Mucosa of descending colon (tissue), 3 donors: ENCODE measurements around the gene SERTAD1. TPM values are rescaled to one million over a fixed set of nuclear protein-coding genes. Genes with fewer than 3 reads are reported as not detected.
"Not testable (repeated sequence)": the region's sequence is repeated elsewhere in the genome, so short reads cannot be mapped to it uniquely, and the experiment has no call there.

Experiments
- ATAC-seq: fragments of 200-7000 bp; cut with Tn5 transposase; one replicate; pipeline ENCODE4 v1.9.1; 2020; ENCODE audit warnings: mild to moderate bottlenecking, moderate library complexity
- DNase-seq, 3 donors: peaks; one replicate each; pipeline ENCODE4 v3.0.0-alpha.2; 2020
- H3K36me3 ChIP-seq: fragments of 200-600 bp; one replicate; pipeline ENCODE4 v1.8.0; 2021; ENCODE audit warnings: low read depth, mild to moderate bottlenecking
- H3K4me1 ChIP-seq: fragments of 200-600 bp; one replicate; pipeline ENCODE4 v1.8.0; 2021; ENCODE audit warnings: low read depth, mild to moderate bottlenecking
- H3K4me3 ChIP-seq: fragments of 200-600 bp; one replicate; pipeline ENCODE4 v1.8.0; 2021; ENCODE audit warnings: mild to moderate bottlenecking
- H3K9me3 ChIP-seq: fragments of 200-600 bp; one replicate; pipeline ENCODE4 v1.8.0; 2021; ENCODE audit warnings: mild to moderate bottlenecking
- CTCF ChIP-seq: fragments of 200-600 bp; IDR thresholded peaks from one replicate; pipeline ENCODE4 v1.8.0; 2022; ENCODE audit warnings: antibody characterized with exemption, mild to moderate bottlenecking
- intact Hi-C, 2 donors: fragments of 100-400 bp; cut with DNase I in 1 of 2; cut with micrococcal nuclease in 1 of 2; formaldehyde crosslinking; loops; one replicate each; pipeline versions ENCODE4 v1.11.0 to v1.11.1; 2022; cut with DNase I, micrococcal nuclease
- total RNA-seq, 3 donors: library from RNA; stranded (reverse); fragmentation: NEBNext Ultra II Directional in 2 of 3; extraction: Animal tissue kit (Norgen Biotek cat#: 25700) in 2 of 3; gene quantifications; one replicate each; pipeline versions ENCODE4 v1.2.1 to v1.2.4, GENCODE V29; 2021 to 2023
- donor health status: DM: no; HTN: no; CAD: no; lungs with moderate emphysema.
- donor health status: DM: no; HTN: no; CAD: no.
- donor health status: DM: no; HTN: yes; CAD: no.

The SERTAD1 gene
- total RNA-seq, 3 donors from 2014 or later = 12.1 to 16.7 (median 14.0) TPM

DNA sequence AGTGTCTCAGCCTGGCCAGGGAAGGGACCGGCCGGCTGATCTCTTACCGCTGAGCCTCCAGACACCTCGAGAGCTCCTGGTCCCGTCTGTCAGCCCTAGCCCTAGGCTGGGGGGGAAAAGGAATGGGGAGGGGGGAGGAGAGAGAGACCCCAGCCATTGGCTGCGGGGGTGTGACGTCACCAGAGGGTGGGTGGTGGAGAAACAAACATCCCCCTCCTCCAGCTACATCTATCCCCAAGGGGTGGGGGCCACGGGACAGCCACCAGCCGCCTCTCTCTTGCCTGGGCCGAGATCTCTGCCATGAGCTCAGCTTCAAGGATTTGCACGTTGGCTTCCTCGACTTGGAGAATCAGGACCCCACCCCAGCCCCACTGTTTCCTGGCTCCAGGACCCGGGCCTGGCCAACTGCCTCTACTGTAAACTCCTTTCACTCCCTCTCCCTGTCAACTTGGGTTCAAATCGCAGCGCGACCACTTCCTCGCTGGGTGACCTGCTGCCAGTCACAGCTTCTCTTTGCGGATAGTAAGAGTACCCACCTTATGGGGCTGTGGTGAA is 12.4 kb downstream of the SERTAD1 start, which contains the start of gene PRX:
PRX (minus strand) TSS at position 88 of the 555 bp plus-strand sequence. CDS start 5,446 bp downstream, outside the sequence.
- Histone ChIP-seq H3K4me1 (no peaks in the 10 kb centered on the region), H3K4me3 (no peak within 1 kb of the TSS), H3K9me3 (no peaks in the 10 kb centered on the region), H3K36me3 (no peaks in the 10 kb centered on the region)
- intact Hi-C loops = no loop called here
- no peak for TF ChIP-seq CTCF
- no peak for DNase-seq
- ATAC-seq = no peak

- Histone ChIP-seq H3K9me3 (no peaks in the 10 kb centered on the region), H3K4me1 (peaks cover 3% of the 10 kb centered on the region), H3K36me3 (no peaks in the 10 kb centered on the region), H3K4me3 (no peak overlapping the region)
- intact Hi-C loops = no loop called here
- no peak for TF ChIP-seq CTCF
- DNase-seq (no peak), ATAC-seq (no peak)
Observed at GRCh38 chr19:40412866-40413265, 12.9 kb downstream of the SERTAD1 start.

- peaks cover 5% of the 10 kb centered on the region for H3K4me1 ChIP-seq
- no peak overlapping the region for H3K4me3 ChIP-seq
- intact Hi-C loops = no loop called here
Observed at GRCh38 chr19:40411958-40412499, 13.8 kb downstream of the SERTAD1 start.

GRCh38 chr19:40411125-40411842 is 14.5 kb downstream of the SERTAD1 start:
- intact Hi-C loops = no loop called here
- Histone ChIP-seq H3K4me1 (peaks cover 5% of the 10 kb centered on the region), H3K4me3 (no peak overlapping the region), H3K9me3 (no peaks in the 10 kb centered on the region), H3K36me3 (no peaks in the 10 kb centered on the region)
- TF ChIP-seq CTCF = no peak
- DNase-seq (no peak), ATAC-seq (peak; percentile 29)

More at GRCh38 chr19:40411958-40412499, 13.8 kb downstream of the SERTAD1 start:
- ATAC-seq = no peak
- no peaks in the 10 kb centered on the region for H3K36me3 ChIP-seq
- no peak for TF ChIP-seq CTCF
- no peaks in the 10 kb centered on the region for H3K9me3 ChIP-seq
- DNase-seq = no peak

DNA sequence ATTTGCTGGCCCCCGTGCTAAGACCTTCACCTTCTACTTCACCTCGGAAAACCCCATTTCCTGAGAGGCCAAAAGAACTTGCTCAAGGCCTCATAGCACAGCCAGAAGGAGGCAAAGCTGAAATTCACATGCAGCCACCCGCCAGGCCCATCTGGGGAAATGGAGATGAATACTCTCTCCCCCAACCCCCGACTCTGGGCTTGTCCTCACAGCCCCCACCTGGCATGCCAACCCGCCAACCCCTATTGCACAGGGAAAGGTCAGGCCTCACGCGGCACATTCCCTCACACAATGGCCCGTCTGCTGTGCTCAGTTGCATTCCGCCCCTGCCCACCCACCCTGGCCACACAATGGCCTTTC is 15.8 kb downstream of the SERTAD1 start:
- ATAC-seq (no peak), DNase-seq (no peak)
- Histone ChIP-seq H3K4me1 (peaks cover 5% of the 10 kb centered on the region), H3K36me3 (no peaks in the 10 kb centered on the region), H3K4me3 (no peak overlapping the region), H3K9me3 (no peaks in the 10 kb centered on the region)
- intact Hi-C loops = no loop called here
- TF ChIP-seq CTCF = no peak

- H3K36me3 ChIP-seq, ATAC-seq, H3K9me3 ChIP-seq, DNase-seq, H3K4me1 ChIP-seq, H3K4me3 ChIP-seq, intact Hi-C loops: not testable (repeated sequence)
Observed at GRCh38 chr19:40408598-40408925, 17.2 kb downstream of the SERTAD1 start.
